ENCODE data around the gene DDAH2.

Gene DDAH2

DNA sequence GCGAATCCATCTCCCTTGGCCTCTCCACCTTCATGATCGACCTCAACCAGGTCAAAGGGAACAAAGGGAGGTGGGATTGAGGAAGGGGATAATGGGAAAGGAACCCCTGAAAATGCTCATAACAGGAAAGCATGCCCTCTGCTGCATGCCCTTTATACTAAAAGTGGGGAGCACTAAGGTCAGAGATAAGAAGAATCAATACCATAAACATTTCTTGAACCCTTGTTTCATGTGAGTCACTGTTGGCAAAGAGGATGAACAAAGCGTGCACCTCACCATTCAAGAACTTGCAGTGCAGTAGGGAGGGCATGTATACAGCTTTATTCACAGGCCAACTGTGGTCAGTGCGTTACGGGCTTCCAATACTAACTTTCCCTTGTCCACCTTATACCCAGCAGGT lies 31.7 kb upstream of the DDAH2 start:
- DNase-seq: no peak

DNA sequence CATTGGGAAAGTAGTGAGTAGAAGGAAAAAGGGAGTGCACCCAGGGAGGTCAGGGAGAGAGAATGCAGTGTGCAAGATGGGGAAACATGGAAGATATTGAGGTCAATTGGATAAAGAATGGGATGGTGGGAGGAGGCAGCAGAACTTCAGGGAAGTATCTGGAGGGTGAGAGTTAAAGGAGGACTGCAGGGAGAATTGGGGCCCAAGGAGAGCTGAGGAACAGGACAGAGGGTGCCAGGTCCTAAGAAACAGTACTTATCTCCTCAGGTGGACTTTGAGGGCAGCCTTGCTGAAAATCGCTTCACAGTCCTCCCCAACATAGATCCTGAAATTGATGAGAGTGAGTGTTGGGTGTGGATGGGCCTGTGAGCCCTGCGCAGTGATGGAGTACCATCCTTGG lies 29.2 kb upstream of the DDAH2 start:
- no peak for DNase-seq

DNA sequence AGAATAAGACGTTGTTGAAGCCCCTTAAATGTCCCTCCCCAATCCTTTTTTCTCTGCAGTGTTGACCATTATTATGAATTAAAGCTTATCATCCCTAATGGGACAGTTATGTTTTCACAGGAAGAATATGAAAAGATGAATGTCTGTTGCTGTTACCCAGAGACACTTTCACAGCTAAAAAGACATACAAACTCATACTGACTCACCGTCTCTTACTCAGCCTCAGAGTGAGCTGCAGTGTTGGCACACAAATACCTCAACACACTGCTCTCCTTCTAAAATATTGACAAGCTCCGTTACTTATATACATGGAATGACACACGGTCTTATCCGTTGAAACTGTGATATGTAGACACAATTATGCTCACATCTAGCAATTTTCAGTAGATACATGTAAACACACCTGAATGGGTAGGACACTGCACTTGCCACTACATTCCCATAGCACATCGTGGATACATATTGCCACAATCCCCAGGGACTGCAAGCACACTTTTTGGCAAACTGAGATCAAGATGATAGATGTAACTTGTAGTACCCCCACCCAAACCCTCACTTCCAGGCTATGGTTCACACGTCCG lies 23.7 kb upstream of the DDAH2 start:
- DNase-seq: no peak

DNA sequence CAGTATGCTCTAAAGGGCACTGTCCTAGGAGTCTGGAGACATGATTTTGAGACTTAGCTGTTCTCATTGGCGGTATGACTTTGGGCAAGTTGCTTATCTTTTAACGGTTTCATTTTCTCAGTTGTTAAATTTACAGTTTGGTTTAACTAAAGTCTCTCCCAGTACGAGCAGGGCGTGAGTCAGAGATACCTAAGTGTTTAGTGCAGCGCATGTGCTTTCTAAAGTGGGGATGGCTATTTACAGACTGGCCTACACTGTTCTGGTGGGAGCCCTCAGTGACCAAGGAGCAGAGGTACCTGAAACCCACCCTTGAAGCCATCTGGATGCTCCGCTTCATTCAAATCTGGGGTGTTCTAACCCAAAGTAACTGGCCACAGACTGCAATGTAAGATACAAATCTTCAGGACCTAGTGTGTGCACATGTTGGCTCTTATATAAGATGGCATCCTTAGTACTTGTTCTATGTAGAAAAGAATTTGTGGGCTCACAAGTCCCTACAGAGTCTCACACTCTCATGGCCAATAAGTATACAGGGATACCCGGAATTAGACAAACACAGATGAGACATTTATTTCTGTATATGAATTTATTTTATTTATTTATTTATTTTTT lies 21.4 kb upstream of the DDAH2 start:
- DNase-seq: no peak

DNA sequence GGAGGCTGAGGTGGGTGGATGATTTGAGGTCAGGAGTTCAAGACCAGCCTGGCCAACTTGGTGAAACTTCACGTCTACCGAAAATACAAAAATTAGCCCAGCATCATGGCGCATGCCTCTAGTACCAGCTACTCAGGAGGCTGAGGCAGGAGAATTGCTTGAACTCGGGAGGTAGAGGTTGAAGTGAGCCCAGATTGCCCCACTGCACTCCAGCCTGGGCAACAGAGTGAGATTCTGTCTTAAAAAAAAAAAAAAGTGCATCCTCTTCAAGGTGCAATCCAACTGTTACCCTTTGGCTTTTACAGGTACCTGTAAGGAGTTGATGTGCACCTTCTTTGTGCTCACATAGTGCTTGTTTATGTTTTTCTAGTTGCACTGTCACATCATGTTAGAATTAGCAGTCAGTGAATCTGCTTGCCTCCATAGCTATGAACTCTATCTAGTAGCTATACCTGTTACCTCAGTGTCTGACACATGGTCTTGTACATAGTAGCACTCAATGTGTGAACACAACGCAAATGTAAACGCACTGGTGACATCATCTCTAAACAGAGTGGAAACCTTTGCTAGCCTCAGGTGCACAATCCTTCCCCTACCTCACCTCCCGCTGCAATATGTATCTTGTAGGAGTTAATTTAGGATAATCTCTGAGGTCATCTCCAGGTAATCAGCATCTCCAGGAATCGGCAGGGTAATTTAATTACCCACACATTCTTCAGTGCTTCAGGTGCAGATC lies 20.4 kb upstream of the DDAH2 start:
- no peak for DNase-seq

DNA sequence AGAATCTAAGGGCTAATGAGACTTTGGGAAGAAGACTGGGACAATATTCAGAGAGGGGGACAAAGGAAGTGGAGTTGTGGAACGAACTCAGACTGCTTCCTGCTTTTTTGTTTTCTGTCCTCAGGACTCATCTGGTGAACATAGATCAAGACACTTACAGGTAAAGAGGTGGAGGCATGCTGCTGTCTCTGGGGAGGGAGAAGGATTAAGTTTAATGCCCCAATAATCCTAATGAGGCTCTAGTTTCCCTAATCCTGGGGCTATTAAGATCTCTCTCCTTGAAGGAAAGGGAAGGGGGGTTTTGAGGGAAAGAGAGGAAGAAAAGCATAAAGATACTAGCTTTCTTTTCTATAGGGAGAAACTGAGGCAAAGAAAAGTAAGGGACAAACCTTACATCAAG lies 15.3 kb upstream of the DDAH2 start:
- no peak for DNase-seq

DNA sequence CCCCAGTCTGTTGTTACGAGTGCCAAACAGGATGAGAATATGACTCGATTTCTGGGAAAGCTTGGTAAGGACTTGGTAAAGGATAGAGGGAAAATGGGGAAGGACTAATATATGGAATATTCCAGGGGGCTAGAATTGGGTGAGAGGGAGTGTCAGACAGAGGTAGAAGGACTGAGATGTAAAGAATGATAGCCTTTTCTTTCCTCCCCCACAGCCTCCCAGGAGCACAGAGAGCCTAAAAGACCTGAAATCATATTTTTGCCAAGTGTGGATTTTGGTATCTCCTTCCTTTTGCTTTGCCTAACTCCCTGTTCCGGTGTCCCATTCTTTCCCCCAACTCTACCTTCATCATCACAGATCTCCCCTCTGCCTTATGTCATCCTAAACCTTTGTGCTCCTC lies 13.8 kb upstream of the DDAH2 start:
- no peak for DNase-seq

DNA sequence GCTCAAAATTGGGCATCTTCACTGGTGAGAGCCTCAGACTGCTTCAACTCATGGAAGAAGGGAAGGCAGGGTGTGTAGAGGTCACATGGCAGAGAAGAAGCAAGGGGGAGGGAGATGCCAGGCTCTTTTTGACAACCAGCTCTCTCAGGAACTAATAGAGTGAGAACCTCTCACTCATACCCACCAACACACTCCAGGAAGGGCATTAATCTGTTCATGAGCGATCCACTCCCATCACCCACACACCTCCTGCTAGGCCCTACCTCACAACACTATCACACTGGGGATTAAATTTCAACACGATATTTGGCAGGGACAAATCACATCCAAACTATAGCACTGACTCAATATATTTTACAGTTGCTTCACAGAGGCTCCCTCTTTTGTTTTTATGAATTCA lies 12.7 kb upstream of the DDAH2 start:
- DNase-seq: no peak

DNA sequence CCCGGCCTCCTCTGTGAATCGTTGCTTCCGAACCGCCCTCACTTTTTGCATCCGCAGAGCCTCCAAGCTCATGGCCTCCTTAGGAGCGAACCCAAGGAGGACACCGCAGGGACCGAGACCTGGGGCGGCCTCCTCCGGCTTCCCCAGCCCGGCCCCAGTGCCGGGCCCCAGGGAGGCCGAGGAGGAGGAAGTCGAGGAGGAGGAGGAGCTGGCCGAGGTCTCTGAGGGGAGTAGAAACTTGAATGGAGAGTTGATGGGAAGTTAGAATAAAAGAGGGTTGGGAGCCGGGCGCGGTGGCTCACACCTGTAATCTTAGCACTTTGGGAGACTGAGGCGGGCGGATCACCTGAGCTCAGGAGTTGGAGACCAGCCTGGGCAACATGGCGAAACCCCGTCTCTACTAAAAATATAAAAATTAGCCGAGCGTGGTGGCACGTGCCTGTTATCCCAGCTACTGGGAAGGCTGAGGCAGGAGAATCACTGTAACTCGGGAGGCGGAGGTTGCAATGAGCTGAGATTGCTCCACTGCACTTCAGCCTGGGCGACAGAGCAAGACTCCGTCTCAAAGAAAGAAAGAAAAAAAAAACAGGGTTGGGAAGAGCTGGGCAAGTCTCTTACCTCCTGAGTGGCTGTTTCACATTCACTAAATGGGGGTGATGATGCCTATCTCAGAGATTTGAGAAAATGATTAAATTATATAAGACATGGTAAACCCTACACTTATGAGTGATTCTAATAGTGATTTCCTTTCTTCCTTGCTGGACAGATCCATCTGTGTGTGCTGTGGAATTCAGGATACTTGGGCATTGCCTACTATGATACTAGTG lies 11.5 kb upstream of the DDAH2 start:
- no peak for DNase-seq

DNA sequence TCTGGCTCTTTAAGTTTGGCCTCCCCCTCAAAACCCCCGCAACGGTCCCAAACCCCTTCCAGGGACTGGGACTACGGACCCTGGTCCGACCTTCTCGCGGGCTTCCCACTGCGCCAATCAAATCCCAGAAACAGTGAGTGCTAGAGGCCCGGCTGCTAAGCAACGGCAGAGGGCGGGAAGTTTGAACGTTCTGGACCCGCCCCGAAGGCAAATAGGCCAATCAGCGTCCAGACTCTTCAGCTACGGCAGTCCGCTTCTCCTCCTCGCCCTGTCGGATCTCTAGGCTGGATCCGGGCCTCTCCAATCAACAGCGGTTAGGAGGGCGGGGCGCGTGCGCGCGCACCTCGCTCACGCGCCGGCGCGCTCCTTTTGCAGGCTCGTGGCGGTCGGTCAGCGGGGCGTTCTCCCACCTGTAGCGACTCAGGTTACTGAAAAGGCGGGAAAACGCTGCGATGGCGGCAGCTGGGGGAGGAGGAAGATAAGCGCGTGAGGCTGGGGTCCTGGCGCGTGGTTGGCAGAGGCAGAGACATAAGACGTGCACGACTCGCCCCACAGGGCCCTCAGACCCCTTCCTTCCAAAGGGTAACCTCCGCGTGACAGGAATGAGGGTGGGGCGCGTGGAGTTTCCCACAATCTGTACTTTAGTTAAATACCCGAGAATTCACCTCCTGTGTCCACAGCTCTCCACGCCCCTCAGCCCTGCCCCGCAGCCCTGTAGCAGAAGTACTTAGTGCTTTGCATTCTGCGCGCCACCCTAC lies 10.7 kb upstream of the DDAH2 start, which contains the start of gene MSH5:
MSH5 (plus strand) TSS at position 367 of the 758 bp plus-strand sequence. CDS start 462 bp downstream, outside the sequence.
- peak; percentile 97 for DNase-seq

DNA sequence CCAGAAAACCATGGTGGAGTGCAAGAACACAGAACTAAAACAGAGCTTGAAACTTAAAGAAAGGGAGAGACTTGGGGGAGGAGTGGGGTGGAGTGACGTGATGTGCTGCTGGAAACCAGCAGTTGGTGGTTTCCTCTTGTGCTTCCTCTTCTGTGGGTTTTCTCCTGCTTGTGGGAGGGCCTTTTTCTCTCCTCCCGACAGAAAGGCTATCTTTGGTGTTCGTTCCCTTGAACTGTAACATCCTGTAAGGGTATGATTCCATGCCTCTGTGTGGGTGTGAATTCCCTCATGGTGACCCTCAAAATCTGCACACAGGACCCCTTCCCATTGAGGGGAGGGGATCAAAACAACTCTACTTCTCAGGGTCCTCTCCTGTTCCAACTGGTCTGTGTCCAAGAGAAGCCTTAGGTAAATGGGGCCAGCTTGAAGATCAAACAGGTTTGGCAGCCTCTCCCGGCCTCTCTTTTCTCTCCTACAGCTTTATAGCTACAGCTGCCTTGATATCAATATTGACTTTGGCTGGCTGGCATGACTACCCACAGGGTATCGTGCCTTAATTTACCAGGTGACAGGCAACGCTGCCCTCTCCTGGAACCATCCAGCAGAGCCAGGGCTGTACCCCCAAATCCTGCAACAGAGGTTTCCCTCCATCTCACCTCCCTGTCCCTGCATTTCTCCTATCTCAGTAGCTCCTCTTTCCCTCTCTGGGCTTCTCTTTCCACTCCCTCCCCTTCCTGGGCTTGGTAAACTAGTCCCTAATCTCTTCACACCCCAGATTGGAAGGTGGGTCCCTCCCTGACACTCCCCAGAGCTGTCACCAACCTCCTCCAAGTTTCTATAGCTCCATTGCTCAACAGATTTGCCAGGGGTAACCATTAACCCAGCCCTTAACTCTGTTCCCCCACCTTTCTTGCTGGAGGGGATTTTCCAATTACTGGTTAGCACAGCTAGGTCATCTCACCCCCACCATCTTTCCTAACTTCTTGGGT lies 9.2 kb upstream of the DDAH2 start:
- peak; percentile 96 for DNase-seq

GRCh38 chr6:31737315-31737990 lies 8.4 kb upstream of the DDAH2 start:
- peak; percentile 1 for DNase-seq

DNA sequence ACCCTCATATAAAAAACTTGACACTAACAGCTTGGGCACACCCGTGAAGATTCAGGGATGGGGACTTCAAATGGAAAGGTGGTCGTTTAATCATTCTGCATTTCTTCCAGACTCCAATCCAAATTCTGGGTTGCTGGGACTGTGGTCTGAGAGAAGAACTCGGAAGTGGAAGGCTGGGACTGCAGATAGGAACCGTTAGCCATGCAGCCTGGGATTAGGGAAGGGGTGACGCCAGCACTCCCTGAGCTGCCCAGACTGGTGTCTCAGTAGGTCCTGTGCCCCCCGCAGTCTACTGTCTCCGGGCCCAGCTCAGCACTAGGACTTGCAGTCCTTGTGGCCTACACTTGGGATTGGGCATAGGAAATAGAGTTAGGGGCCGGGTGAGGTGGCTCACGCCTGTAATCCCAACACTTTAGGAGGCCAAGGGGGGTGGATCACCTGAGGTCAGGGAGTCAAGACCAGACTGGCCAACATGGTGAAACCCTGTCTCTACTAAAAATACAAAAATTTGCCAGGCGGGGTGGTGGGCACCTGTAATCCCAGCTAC lies 7.7 kb upstream of the DDAH2 start:
- DNase-seq: no peak

DNA sequence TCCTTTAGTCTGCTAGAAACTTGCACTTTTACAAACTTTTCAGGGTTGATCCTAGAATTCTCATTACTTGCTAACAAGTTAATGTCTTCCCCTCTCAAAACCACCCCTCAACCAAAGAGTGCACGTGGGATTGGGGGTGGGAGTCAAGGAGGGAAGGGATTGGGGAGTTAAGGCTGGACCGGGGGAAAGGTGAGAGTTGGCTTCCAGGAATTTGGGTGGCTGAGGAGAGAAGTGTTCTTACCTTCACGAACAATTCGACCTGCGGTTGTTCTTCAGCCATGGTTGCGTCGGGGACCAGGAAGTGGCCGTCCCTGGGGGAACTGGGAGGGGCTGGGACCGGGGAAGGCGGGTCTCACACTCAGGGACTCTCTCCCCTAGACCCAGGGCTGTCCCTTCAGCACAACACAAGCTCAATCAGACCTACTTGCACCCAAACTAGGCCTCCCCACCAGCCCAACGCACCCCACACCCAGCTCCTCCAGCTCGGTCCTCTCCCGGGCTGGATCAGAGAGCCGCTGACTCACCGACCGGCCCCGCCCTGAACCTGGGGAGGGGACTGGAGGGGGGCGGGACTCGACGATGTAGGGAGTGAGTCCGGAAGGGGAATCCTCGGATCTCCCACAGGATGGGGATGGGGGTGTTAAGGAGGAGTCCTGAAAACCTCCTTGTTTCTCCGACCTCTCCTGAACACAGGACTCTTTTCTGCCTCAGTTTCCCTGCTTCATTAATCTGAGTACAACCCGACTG lies 7.1 kb upstream of the DDAH2 start, which contains the start of gene CLIC1:
CLIC1 (minus strand) TSS at position 510 of the 747 bp plus-strand sequence; CDS start at position 280, 230 bp downstream.
- peak; percentile 42 for DNase-seq

- DNase-seq: no peak
Observed at GRCh38 chr6:31734821-31735406, 5.8 kb upstream of the DDAH2 start.

- DNase-seq: no peak
Observed at GRCh38 chr6:31734247-31734820, 5.2 kb upstream of the DDAH2 start.

DNA sequence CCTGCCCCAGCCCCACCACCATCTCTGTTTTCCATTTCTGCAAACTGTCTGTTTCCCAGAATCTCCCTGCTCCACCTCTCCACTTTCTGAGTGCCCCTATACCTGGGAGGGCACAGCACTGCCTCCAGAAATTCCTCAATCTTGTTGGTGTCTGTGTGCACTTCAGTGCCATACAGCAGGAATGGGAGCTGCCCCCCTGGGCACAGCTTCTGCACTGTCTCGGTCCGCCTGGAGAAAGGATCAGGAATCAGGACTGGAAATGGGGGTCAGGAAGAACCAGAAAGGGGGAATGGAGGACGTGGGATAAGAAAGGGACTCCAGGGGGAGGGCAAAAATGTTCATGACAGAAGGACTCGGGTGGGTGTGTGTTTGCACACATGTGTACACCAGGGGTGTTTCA lies 4.6 kb upstream of the DDAH2 start:
- no peak for DNase-seq

DNA sequence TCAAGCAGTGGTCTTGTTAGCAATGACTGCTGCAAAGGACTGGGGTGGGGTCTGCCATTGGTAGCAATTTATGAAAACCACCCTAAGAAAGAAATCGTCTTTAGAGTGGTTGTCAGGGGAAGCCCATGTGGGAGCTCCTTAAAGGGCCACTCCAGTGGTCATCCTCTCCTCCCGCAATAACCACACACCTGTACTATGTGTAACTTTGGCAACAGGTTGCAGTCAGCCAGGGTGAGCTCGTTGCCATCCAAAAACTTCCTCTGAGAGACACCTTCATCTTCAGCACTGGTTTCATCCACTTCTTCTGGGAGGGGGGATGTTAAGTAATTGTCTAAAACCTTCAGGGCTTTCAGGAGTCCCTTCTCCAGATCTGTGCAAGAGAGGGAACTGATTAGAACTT lies 2.9 kb upstream of the DDAH2 start:
- no peak for DNase-seq

DNA sequence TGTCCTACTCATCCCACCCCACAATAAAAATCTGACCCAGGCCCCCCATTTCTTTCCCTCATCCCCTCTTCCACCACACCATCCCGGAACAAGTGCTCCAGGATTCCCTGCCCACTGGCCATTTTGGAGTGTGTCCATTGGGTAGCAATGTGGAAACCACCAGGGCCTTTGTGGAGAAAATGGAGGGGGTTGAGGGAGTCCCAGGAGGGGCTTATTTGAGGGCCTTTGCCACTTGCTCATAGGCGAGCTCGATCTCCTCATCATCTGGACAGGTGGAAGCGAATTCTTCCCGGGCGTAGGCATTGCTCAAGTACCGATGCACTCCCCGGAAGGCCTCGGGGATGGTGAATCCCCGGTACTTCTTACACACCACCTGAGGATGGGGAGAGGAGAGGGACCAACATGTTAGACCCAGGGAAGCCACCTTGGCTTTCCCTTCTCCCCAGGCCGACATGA lies 1.6 kb upstream of the DDAH2 start:
- DNase-seq: no peak
